ENCODE measurements around the gene PLA2G4B.

The PLA2G4B gene

GRCh38 chr15:41886741-41887140 lies 48.1 kb downstream of the PLA2G4B start:
- DNase-seq (ENCODE audit: low read depth), result no peak

- no peak for DNase-seq (ENCODE audit: low read depth)
Observed at GRCh38 chr15:41887161-41887560, 48.5 kb downstream of the PLA2G4B start.

GRCh38 chr15:41887893-41888292 lies 49.2 kb downstream of the PLA2G4B start:
- DNase-seq (ENCODE audit: low read depth), result no peak

- DNase-seq (ENCODE audit: low read depth), result no peak
Observed at GRCh38 chr15:41888662-41889253, 50.1 kb downstream of the PLA2G4B start.

GRCh38 chr15:41890050-41890690 lies 51.5 kb downstream of the PLA2G4B start:
- no peak for DNase-seq (ENCODE audit: low read depth)

- DNase-seq (ENCODE audit: low read depth), result no peak
Observed at GRCh38 chr15:41891226-41891625, 52.6 kb downstream of the PLA2G4B start.

GRCh38 chr15:41891946-41892345 lies 53.3 kb downstream of the PLA2G4B start:
- DNase-seq (ENCODE audit: low read depth), result no peak

- DNase-seq (ENCODE audit: low read depth), result no peak
Observed at GRCh38 chr15:41892621-41893421, 54.2 kb downstream of the PLA2G4B start.

GRCh38 chr15:41893422-41894250 lies 55.0 kb downstream of the PLA2G4B start, which contains the start of gene SPTBN5:
SPTBN5 (minus strand) TSS chr15:41894053; CDS start chr15:41893497, 556 bp downstream.
- DNase-seq (ENCODE audit: low read depth), result no peak

- DNase-seq (ENCODE audit: low read depth), result no peak
Observed at GRCh38 chr15:41894251-41894790, 55.7 kb downstream of the PLA2G4B start.

- DNase-seq (ENCODE audit: low read depth), result peak; percentile 73
Observed at GRCh38 chr15:41894791-41895463, 56.3 kb downstream of the PLA2G4B start.

- DNase-seq (ENCODE audit: low read depth), result no peak
Observed at GRCh38 chr15:41895491-41895890, 56.8 kb downstream of the PLA2G4B start.

- no peak for DNase-seq (ENCODE audit: low read depth)
Observed at GRCh38 chr15:41895957-41896356, 57.3 kb downstream of the PLA2G4B start.

GRCh38 chr15:41896566-41896965 lies 57.9 kb downstream of the PLA2G4B start:
- DNase-seq (ENCODE audit: low read depth), result no peak

GRCh38 chr15:41897363-41897799 lies 58.7 kb downstream of the PLA2G4B start:
- no peak for DNase-seq (ENCODE audit: low read depth)
